Measurements from ENCODE around the gene STXBP5.

Gene STXBP5

DNA sequence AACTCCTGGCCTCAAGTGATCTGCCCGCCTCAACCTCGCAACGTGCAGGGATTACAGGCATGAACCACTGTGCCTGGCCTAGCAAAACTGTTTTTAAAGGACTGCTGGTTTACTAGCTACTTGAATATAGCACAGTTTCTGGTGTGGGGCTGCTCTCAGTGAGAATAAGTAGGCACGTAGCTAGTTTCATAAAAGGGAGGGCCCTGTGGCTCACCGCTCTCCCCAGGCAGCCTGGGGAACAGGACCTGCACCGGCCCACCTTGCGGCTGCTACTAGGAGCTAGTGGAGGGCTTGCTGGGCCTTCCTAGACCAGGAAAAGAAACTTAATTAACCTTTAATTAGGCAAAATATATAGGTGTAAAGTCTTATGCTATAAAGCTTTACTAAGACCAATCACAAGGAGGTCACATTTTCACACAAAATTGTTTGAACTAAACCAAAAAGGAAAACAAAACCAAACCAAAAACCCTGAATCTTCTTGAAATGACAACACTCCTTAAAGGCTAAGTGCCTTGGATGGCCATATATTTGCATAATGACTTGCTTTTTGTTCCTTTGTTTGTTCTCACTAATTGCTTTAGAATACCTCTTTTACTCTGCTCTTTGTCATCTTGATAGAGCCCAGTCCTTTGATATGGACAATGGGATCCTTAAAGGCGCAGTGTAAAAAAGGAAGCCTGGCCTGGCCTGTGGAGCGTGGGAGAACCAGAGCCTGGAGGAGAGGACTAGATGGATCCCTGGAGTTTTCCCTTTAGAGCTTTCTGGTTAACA lies 234.7 kb downstream of the STXBP5 start:
- no peak for DNase-seq (ENCODE audit: low spot score)

Measured in Ammon's horn (tissue), 1 donor.